Common myeloid progenitor, CD34-positive (primary cell): ENCODE data around the gene SESTD1.
"Not testable (repeated sequence)": the region's sequence is repeated elsewhere in the genome, so short reads cannot be mapped to it uniquely, and the experiment has no call there.

Experiments used
- CTCF ChIA-PET: fragments of 350-600 bp; sonication (Branson Sonifier 250); formaldehyde crosslinking; loops from one replicate; lab custom pipeline; 2021; ENCODE audit warnings: antibody characterized with exemption; lab: Charles Lee
- POLR2A ChIA-PET: fragments of 350-600 bp; sonication (Branson Sonifier 250); formaldehyde crosslinking; loops from one replicate; lab custom pipeline; 2021; ENCODE audit warnings: antibody characterized with exemption; lab: Charles Lee
- DNase-seq, 3 donors: peaks; one replicate each; pipeline versions ENCODE4 v3.0.0 to v3.0.0-alpha.2; 2013
- H3K27ac ChIP-seq, 2 experiments: 1 replicate in 1 of 2; 2 replicates in 1 of 2; pipeline ENCODE4 v1.7.0; 2013; ENCODE audit warnings: inconsistent platforms in 2 of 2, low read length in 2 of 2, mild to moderate bottlenecking in 2 of 2, low read depth in 1 of 2, moderate library complexity in 1 of 2; ENCODE audit not compliant: severe bottlenecking in 2 of 2, insufficient read depth in 1 of 2, poor library complexity in 1 of 2
- H3K27me3 ChIP-seq, 5 experiments: replicated peaks in 2 of 5; 1 replicate in 3 of 5; 2 replicates in 2 of 5; pipeline versions ENCODE4 v1.6.1 to v1.7.0; 2013; ENCODE audit warnings: low read length in 4 of 5, mild to moderate bottlenecking in 2 of 5, moderate library complexity in 2 of 5, inconsistent platforms in 1 of 5; ENCODE audit not compliant: insufficient read depth in 5 of 5, control insufficient read depth in 4 of 5
- H3K36me3 ChIP-seq, 4 experiments: 1 replicate in 2 of 4; 2 replicates in 2 of 4; pipeline versions ENCODE4 v1.6.1 to v1.7.0; 2013; ENCODE audit warnings: low read length in 3 of 4, control low read depth in 1 of 4, mild to moderate bottlenecking in 1 of 4; ENCODE audit not compliant: control insufficient read depth in 4 of 4, insufficient read depth in 4 of 4
- H3K4me1 ChIP-seq, 4 experiments: 1 replicate in 3 of 4; 2 replicates in 1 of 4; pipeline versions ENCODE4 v1.6.1 to v1.7.1; 2013; ENCODE audit warnings: low read length in 3 of 4, mild to moderate bottlenecking in 3 of 4, control low read depth in 1 of 4, inconsistent platforms in 1 of 4, moderate library complexity in 1 of 4; ENCODE audit not compliant: control insufficient read depth in 4 of 4, insufficient read depth in 4 of 4; ENCODE audit errors: control extremely low read depth in 1 of 4
- H3K4me3 ChIP-seq, 7 experiments: 1 replicate in 4 of 7; 2 replicates in 3 of 7; pipeline versions ENCODE4 v1.5.1 to v1.7.0; 2013; ENCODE audit warnings: mild to moderate bottlenecking in 7 of 7, low read length in 6 of 7, moderate library complexity in 6 of 7, inconsistent platforms in 2 of 7, low read depth in 2 of 7, control low read depth in 1 of 7; ENCODE audit not compliant: insufficient read depth in 4 of 7, control insufficient read depth in 1 of 7; ENCODE audit errors: extremely low read depth in 1 of 7
- H3K9me3 ChIP-seq, 5 experiments: 1 replicate in 4 of 5; 2 replicates in 1 of 5; pipeline versions ENCODE4 v1.6.1 to v1.7.1; 2013; ENCODE audit warnings: low read length in 4 of 5, mild to moderate bottlenecking in 2 of 5, inconsistent platforms in 1 of 5, low read depth in 1 of 5, moderate library complexity in 1 of 5; ENCODE audit not compliant: control insufficient read depth in 4 of 5, insufficient read depth in 2 of 5; ENCODE audit errors: control extremely low read depth in 1 of 5
- WGBS: methylation state at CpG from one replicate; pipeline ENCODE4 v1.1.5; 2013; ENCODE audit not compliant: insufficient coverage; 5-methylcytosine and 5-hydroxymethylcytosine counted together

The SESTD1 gene

GRCh38 chr2:179211355-179211754 lies 53.3 kb downstream of the SESTD1 start:
- ChIA-PET CTCF (no interaction called here), POLR2A (no interaction called here)
- no peak overlapping the region for H3K4me3 ChIP-seq
- no peak overlapping the region for H3K27ac ChIP-seq
- H3K27me3 ChIP-seq: no peaks in the 10 kb centered on the region
- H3K36me3 ChIP-seq: no peaks in the 10 kb centered on the region
- no CpG with 5 or more reads among the region's 4 CpGs for WGBS
- no peaks in the 10 kb centered on the region for H3K4me1 ChIP-seq
- H3K9me3 ChIP-seq: peaks cover 3 to 55% (median 30%) of the 10 kb centered on the region in 5 experiments
- no peak for DNase-seq

GRCh38 chr2:179208277-179208676 lies 56.4 kb downstream of the SESTD1 start:
- H3K27me3 ChIP-seq, H3K4me1 ChIP-seq, H3K36me3 ChIP-seq, CTCF ChIA-PET, DNase-seq, POLR2A ChIA-PET, H3K27ac ChIP-seq, H3K4me3 ChIP-seq: not testable (repeated sequence)
- H3K9me3 ChIP-seq: peaks cover 3 to 60% (median 32%) of the 10 kb centered on the region in 5 experiments
- no CpG with 5 or more reads among the region's 1 CpG for WGBS

- Histone ChIP-seq H3K9me3 (peaks cover 3 to 66% (median 39%) of the 10 kb centered on the region in 5 experiments), H3K27ac (no peak overlapping the region), H3K4me3 (no peak overlapping the region), H3K4me1 (no peaks in the 10 kb centered on the region), H3K36me3 (peaks cover 0 to 6% (median 3%) of the 10 kb centered on the region in 4 experiments), H3K27me3 (no peaks in the 10 kb centered on the region)
- ChIA-PET POLR2A (no interaction called here), CTCF (interaction anchor here (1.3 kb wide), 1 partner anchor 13 kb away, joined by 4 read pairs; no protein-coding TSS in a partner anchor)
- 100% methylated on average over 2 of the region's 5 CpGs for WGBS
- DNase-seq: no peak
Observed at GRCh38 chr2:179207047-179207446, 57.6 kb downstream of the SESTD1 start.

- DNase-seq: peak in 2 of 3 donors; percentile 33 to 51
- ChIA-PET CTCF (no interaction called here), POLR2A (no interaction called here)
- no peak overlapping the region for H3K27ac ChIP-seq
- H3K4me1 ChIP-seq: no peaks in the 10 kb centered on the region
- H3K36me3 ChIP-seq: peaks cover 0 to 6% (median 3%) of the 10 kb centered on the region in 4 experiments
- WGBS: 95% methylated on average over 2 of the region's 3 CpGs
- no peaks in the 10 kb centered on the region for H3K27me3 ChIP-seq
- peaks cover 0 to 30% (median 21%) of the 10 kb centered on the region in 5 experiments for H3K9me3 ChIP-seq
- no peak overlapping the region for H3K4me3 ChIP-seq
Observed at GRCh38 chr2:179201869-179202268, 62.8 kb downstream of the SESTD1 start.

- 99% methylated on average over 23 of the region's 23 CpGs for WGBS
- POLR2A ChIA-PET, DNase-seq, H3K27ac ChIP-seq, H3K4me1 ChIP-seq, H3K36me3 ChIP-seq, H3K4me3 ChIP-seq, H3K27me3 ChIP-seq: not testable (repeated sequence)
- CTCF ChIA-PET: interaction anchor here (1.3 kb wide), 1 partner anchor 24 kb away, joined by 3 read pairs; no protein-coding TSS in a partner anchor
- peaks cover 2 to 17% (median 7%) of the 10 kb centered on the region in 5 experiments for H3K9me3 ChIP-seq
Observed at GRCh38 chr2:179195926-179196590, 68.6 kb downstream of the SESTD1 start.

- Histone ChIP-seq H3K27ac (no peak overlapping the region), H3K9me3 (peaks cover 6 to 26% (median 7%) of the 10 kb centered on the region in 5 experiments), H3K36me3 (peaks cover 0 to 3% (median 0%) of the 10 kb centered on the region in 4 experiments), H3K4me1 (no peaks in the 10 kb centered on the region), H3K27me3 (no peaks in the 10 kb centered on the region), H3K4me3 (no peak overlapping the region)
- ChIA-PET POLR2A (no interaction called here), CTCF (interaction anchor here (0.6 to 1.3 kb wide), 2 partner anchors 25 to 742 kb away, joined by 3 read pairs; no protein-coding TSS in a partner anchor)
- DNase-seq: no peak
- 100% methylated on average over 2 of the region's 2 CpGs for WGBS
Observed at GRCh38 chr2:179195141-179195540, 69.5 kb downstream of the SESTD1 start.

- peaks cover 0 to 4% (median 2%) of the 10 kb centered on the region in 4 experiments for H3K36me3 ChIP-seq
- H3K4me1 ChIP-seq: no peaks in the 10 kb centered on the region
- peaks cover 6 to 32% (median 10%) of the 10 kb centered on the region in 5 experiments for H3K9me3 ChIP-seq
- H3K27ac ChIP-seq: no peak overlapping the region
- 94% methylated on average over 3 of the region's 3 CpGs for WGBS
- ChIA-PET POLR2A (no interaction called here), CTCF (interaction anchor here (0.8 kb wide), 1 partner anchor 25 kb away, joined by 3 read pairs; no protein-coding TSS in a partner anchor)
- no peak overlapping the region for H3K4me3 ChIP-seq
- DNase-seq: no peak
- H3K27me3 ChIP-seq: no peaks in the 10 kb centered on the region
Observed at GRCh38 chr2:179193759-179194394, 70.8 kb downstream of the SESTD1 start.
